Astrocyte of the cerebellum (primary cell): ENCODE measurements around the gene MIER1.
"Not testable (repeated sequence)": the region's sequence is repeated elsewhere in the genome, so short reads cannot be mapped to it uniquely, and the experiment has no call there.

Source experiments
- DNase-seq: peaks from one replicate; pipeline ENCODE4 v3.0.0-alpha.2; 2011; ENCODE audit warnings: low read depth
- H3K4me3 ChIP-seq: 2 replicates; pipeline ENCODE4 v1.5.1; 2011; ENCODE audit warnings: mild to moderate bottlenecking, low read depth, low read length, moderate library complexity
- in situ Hi-C: cut with HindIII; loops from 2 replicates; pipeline ENCODE4 v1.10.0; 2017; ENCODE audit warnings: low sequenced_read_pairs
- TF ChIP-seq, protein P1 (sequence below): IDR thresholded peaks from 2 replicates; pipeline ENCODE4 v1.5.1; 2012; ENCODE audit warnings: low read length, low read depth, moderate library complexity, mild to moderate bottlenecking; ENCODE audit errors: missing control alignments

Gene MIER1

DNA sequence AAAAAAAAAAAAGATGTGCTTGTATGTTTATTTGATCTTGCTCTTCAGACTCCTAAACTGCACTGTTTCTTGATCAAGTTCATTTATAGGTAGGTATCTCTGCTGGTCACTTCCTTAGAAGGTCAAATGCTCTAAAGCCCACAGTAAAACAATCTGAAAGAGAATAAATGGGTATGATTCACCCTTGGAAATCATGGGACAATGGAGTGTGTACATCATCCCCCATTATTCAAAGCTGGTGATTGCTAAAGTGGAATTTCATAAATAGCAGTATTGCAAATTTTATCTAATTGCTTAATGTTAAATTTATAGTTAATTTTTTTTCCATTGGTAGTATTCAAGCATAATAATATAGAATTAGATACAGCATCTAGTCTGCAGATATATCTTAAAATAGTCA is 53.4 kb downstream of the MIER1 start:
- TF ChIP-seq, protein P1, sequence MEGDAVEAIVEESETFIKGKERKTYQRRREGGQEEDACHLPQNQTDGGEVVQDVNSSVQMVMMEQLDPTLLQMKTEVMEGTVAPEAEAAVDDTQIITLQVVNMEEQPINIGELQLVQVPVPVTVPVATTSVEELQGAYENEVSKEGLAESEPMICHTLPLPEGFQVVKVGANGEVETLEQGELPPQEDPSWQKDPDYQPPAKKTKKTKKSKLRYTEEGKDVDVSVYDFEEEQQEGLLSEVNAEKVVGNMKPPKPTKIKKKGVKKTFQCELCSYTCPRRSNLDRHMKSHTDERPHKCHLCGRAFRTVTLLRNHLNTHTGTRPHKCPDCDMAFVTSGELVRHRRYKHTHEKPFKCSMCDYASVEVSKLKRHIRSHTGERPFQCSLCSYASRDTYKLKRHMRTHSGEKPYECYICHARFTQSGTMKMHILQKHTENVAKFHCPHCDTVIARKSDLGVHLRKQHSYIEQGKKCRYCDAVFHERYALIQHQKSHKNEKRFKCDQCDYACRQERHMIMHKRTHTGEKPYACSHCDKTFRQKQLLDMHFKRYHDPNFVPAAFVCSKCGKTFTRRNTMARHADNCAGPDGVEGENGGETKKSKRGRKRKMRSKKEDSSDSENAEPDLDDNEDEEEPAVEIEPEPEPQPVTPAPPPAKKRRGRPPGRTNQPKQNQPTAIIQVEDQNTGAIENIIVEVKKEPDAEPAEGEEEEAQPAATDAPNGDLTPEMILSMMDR = no peak
- DNase-seq = no peak
- no peak overlapping the region for H3K4me3 ChIP-seq
- in situ Hi-C loops = no loop called here

DNA sequence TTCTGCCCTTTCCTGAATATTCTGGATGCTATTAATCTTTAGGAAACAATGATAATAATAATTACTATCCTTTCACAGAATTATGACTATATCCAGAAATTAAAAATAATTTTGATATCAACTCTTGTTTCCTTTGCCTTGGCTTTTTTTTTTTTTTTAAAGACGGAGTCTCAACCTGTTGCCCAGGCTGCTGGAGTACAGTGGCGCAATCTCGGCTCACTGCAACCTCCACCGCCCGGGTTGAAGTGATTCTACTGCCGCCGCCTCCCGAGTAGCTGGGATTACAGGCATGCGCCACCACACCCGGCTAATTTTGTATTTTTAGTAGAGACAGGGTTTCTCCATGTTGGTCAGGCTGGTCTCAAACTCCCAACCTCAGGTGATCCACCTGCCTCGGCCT is 54.8 kb downstream of the MIER1 start:
- DNase-seq, in situ Hi-C loops, H3K4me3 ChIP-seq: not testable (repeated sequence)

DNA sequence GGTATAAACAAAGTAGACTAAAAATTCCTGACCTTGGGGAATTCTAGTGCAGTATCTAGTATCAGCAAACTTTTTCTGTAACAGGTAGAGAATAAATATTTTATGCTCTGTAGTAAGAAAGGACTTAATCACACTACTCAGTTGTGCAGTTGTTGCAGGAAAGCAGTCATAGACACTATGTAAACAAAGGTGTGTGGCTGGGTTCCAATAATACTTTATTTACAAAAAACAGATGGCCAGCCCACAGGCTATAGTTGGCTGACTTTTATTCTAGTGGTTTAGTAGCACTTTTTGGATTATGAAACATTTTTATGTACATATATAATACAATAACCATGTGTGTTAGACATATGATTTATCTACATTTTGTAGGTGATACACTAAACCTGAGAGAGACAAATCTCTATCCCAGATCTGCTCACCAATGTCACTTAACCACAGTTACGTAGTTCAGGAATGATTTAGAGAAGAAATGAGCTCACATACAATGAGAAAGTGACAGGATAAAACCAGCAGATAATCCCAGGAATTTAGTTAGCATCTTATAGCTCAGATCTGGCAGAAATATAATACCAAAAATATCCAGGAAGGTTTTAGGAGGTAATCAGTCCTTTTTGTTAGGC is 56.1 kb downstream of the MIER1 start:
- in situ Hi-C loops = no loop called here
- TF ChIP-seq, protein P1 = no peak
- no peak overlapping the region for H3K4me3 ChIP-seq
- DNase-seq = no peak

DNA sequence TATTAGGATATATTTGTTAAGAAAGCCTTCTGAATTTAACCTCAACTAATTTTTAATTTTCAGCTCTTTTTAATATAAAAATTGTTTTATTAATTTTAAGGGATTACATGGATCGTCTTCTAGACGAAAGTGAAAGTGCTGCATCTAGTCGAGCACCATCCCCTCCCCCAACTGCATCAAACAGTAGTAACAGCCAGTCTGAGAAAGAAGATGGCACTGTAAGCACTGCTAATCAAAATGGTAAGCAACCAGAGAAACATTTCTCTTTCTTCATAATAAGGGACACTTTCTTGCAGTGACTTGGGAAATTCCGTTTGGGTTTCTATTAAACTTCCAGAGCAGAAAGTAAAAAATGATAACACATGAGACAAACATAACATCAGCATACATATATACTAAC is 56.9 kb downstream of the MIER1 start:
- in situ Hi-C loops = no loop called here
- TF ChIP-seq, protein P1 = no peak
- H3K4me3 ChIP-seq = no peak overlapping the region
- no peak for DNase-seq

DNA sequence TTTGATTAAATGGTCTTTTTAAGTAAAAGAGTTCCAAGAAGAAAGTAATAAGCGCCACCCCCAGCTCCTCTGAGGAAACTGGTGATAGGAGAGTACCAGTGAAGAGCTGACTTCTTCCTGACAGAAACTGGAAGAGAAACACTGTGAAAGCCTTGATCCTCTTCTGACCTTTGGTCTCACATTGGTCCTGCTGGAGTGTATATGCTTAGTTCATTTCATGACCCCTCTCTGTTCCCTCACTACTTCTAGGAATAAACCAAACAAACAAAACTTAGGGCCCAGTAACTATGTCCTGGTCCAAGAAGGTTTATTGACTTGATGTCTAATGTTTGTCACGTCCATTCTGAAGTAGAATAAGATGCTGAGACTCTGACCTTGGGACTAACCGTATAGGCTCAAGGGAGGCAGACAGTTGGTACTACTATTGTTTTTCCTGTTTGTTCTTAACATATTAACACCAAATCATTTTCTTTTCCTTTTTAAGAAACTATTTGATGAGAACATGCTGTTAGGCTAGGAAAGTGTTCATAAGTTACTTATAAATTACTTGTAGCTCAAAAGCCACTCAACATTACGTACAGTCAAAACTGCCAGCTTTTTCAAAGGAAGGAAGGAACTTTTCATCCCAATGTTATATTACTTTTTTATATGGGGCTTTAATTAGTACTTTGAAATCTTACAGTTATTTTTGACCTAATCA is 57.9 kb downstream of the MIER1 start:
- DNase-seq = no peak
- TF ChIP-seq, protein P1 = no peak
- in situ Hi-C loops = no loop called here
- no peak overlapping the region for H3K4me3 ChIP-seq

DNA sequence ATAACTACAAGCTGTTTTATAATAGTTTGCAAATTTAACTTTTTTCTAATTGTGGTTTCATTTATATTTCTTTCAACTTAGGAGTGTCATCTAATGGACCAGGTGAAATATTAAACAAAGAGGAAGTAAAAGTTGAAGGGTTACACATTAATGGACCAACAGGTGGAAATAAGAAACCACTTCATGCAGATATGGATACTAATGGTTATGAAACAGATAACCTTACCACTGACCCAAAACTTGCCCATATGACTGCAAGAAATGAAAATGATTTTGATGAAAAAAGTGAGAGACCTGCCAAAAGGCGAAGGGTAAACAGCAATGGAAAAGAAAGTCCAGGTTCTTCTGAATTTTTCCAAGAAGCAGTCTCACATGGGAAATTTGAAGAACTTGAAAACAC is 59.7 kb downstream of the MIER1 start:
- TF ChIP-seq, protein P1 = no peak
- H3K4me3 ChIP-seq = no peak overlapping the region
- in situ Hi-C loops = no loop called here
- no peak for DNase-seq

DNA sequence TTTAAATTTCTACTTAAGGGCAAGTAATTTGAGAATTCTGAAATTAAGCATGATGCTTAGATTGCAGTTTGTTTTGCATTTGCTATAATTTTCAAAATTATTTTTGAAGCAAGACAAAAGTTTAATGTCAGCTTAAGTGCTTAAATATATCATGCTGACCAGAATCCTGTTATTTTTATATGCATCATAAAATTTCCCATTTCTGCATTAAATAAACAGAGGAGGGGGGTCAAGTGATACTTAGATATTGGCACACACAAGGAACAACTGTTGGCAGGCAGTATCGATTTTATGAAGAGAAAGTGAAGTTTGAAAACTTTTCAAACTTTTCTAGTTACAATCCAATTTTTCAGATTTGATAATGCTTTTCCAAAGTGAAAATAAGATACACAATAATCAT is 61.0 kb downstream of the MIER1 start:
- TF ChIP-seq, protein P1 = no peak
- in situ Hi-C loops = no loop called here
- H3K4me3 ChIP-seq = no peak overlapping the region
- DNase-seq = no peak
